Psoas muscle (tissue), 8 donors: Measurements from ENCODE around the gene ESAM. TPM values are rescaled to one million over a fixed set of nuclear protein-coding genes. Genes with fewer than 3 reads are reported as not detected.

Experiments used
- ATAC-seq, 4 donors: fragments of 200-7000 bp; cut with Tn5 transposase; one replicate each; pipeline ENCODE4 v1.9.1; 2020; ENCODE audit warnings: moderate library complexity in 3 of 4, mild to moderate bottlenecking in 2 of 4
- DNase-seq, 2 donors: peaks; one replicate each; pipeline ENCODE4 v3.0.0-alpha.2; 2020
- H3K27ac ChIP-seq: fragments of 200-600 bp; one replicate; pipeline ENCODE4 v1.8.0; 2022
- H3K27me3 ChIP-seq, 3 donors: fragments of 200-600 bp in 1 of 3; one replicate each; pipeline versions ENCODE4 v1.6.1 to v1.8.0; 2013 to 2022; ENCODE audit warnings: low read length in 2 of 3, mild to moderate bottlenecking in 2 of 3, moderate library complexity in 1 of 3; ENCODE audit not compliant: insufficient read depth in 3 of 3
- H3K36me3 ChIP-seq, 2 donors: fragments of 200-600 bp in 1 of 2; one replicate each; pipeline versions ENCODE4 v1.6.1 to v1.8.0; 2013 to 2022; ENCODE audit warnings: low read depth in 1 of 2, mild to moderate bottlenecking in 1 of 2, moderate library complexity in 1 of 2; ENCODE audit not compliant: insufficient read depth in 1 of 2
- H3K4me1 ChIP-seq: fragments of 200-600 bp; one replicate; pipeline ENCODE4 v1.8.0; 2022
- H3K4me3 ChIP-seq: fragments of 200-600 bp; one replicate; pipeline ENCODE4 v1.8.0; 2022; ENCODE audit warnings: mild to moderate bottlenecking
- H3K9me3 ChIP-seq: fragments of 200-600 bp; one replicate; pipeline ENCODE4 v1.8.0; 2022
- CTCF ChIP-seq: fragments of 200-600 bp; IDR thresholded peaks from one replicate; pipeline ENCODE4 v1.8.0; 2022; ENCODE audit warnings: antibody characterized with exemption
- WGBS, 3 donors: extraction: QIAGEN DNeasy Blood & Tissue Kit; methylation state at CpG; one replicate each; pipeline versions ENCODE4 v1.1.6 to v1.1.7; 2013; 5-methylcytosine and 5-hydroxymethylcytosine counted together
- intact Hi-C, 2 donors: fragments of 100-400 bp; cut with DNase I; formaldehyde crosslinking; loops; one replicate each; pipeline versions ENCODE4 v1.11.0 to v1.14.2; 2022
- polyA plus RNA-seq, 3 donors: library from polyadenylated mRNA; stranded (reverse); fragments of 200-250 nt; gene quantifications; one replicate each; pipeline ENCODE4 v1.2.3, GENCODE V29; 2013
- total RNA-seq, 4 donors: library from RNA; stranded (reverse); fragmentation: NEBNext Ultra II Directional in 2 of 4; extraction: Animal tissue kit (Norgen Biotek cat#: 25700) in 2 of 4; gene quantifications; one replicate each; pipeline versions ENCODE4 v1.2.1 to v1.2.4, GENCODE V29; 2021 to 2023
- donor health status: healthy with polysubstance abuse.
- donor health status: DM: no; HTN: no; CAD: no; lungs with moderate emphysema.
- donor health status: Bipolar disorder and iron deficiency.
- donor health status: healthy.
- donor health status: DM: yes; HTN: yes; CAD: no.
- donor health status: DM: no; HTN: no; CAD: no.
- donor health status: DM: no; HTN: no; CAD: no.
- donor health status: DM: yes; HTN: yes; CAD: no.

The ESAM gene
- total and polyA plus RNA-seq, 7 donors, result 18.4 to 37.2 (median 27.9) TPM

GRCh38 chr11:124751741-124752470 lies 10.2 kb downstream of the ESAM start, which contains the start of gene VSIG2:
VSIG2 (minus strand) TSS chr11:124752255; CDS start chr11:124752137, 118 bp downstream.
- TF ChIP-seq CTCF, result no peak
- H3K27ac ChIP-seq, result no peak within 1 kb of the TSS
- peaks cover 0 to 6% of the 10 kb centered on the region in 2 donors for H3K36me3 ChIP-seq
- H3K9me3 ChIP-seq, result no peaks in the 10 kb centered on the region
- DNase-seq (no peak), ATAC-seq (no peak)
- no peak within 1 kb of the TSS for H3K4me3 ChIP-seq
- 35 to 39% (median 36%) methylated on average over 31 to 42 of the region's 42 CpGs for WGBS, 3 donors
- intact Hi-C loops, result no loop called here
- peaks cover 0 to 45% (median 13%) of the 10 kb centered on the region in 3 donors for H3K27me3 ChIP-seq
- H3K4me1 ChIP-seq, result peaks cover 6% of the 10 kb centered on the region

- intact Hi-C loops, result no loop called here
- H3K27me3 ChIP-seq, result peaks cover 0 to 43% (median 13%) of the 10 kb centered on the region in 3 donors
- H3K4me3 ChIP-seq, result no peak overlapping the region
- no peaks in the 10 kb centered on the region for H3K9me3 ChIP-seq
- H3K36me3 ChIP-seq, result peaks cover 0 to 6% of the 10 kb centered on the region in 2 donors
- DNase-seq (no peak), ATAC-seq (no peak)
- H3K27ac ChIP-seq, result no peak overlapping the region
- peaks cover 7% of the 10 kb centered on the region for H3K4me1 ChIP-seq
- 40 to 59% (median 42%) methylated on average over 11 of the region's 11 CpGs for WGBS, 3 donors
- no peak for TF ChIP-seq CTCF
These were observed 10.7 kb downstream of the ESAM start for GRCh38 chr11:124751391-124751740.

GRCh38 chr11:124749912-124750311 lies 12.2 kb downstream of the ESAM start:
- TF ChIP-seq CTCF, result no peak
- no peak for DNase-seq
- intact Hi-C loops, result no loop called here
- peaks cover 12% of the 10 kb centered on the region for H3K4me1 ChIP-seq
- no peak overlapping the region for H3K27ac ChIP-seq
- no peaks in the 10 kb centered on the region for H3K9me3 ChIP-seq
- peaks cover 0 to 6% of the 10 kb centered on the region in 2 donors for H3K36me3 ChIP-seq
- 62 to 76% (median 72%) methylated on average over 1 of the region's 1 CpG for WGBS, 3 donors
- peaks cover 0 to 57% (median 20%) of the 10 kb centered on the region in 3 donors for H3K27me3 ChIP-seq
- no peak for ATAC-seq
- no peak overlapping the region for H3K4me3 ChIP-seq

- DNase-seq (no peak), ATAC-seq (peak in 1 of 4 donors; percentile 29)
- no peak for TF ChIP-seq CTCF
- H3K36me3 ChIP-seq, result peaks cover 0 to 6% of the 10 kb centered on the region in 2 donors
- intact Hi-C loops, result no loop called here
- WGBS, 3 donors, result 38 to 44% (median 41%) methylated on average over 12 of the region's 12 CpGs
- H3K9me3 ChIP-seq, result no peaks in the 10 kb centered on the region
- H3K27ac ChIP-seq, result no peak overlapping the region
- no peak overlapping the region for H3K4me3 ChIP-seq
- peaks cover 12% of the 10 kb centered on the region for H3K4me1 ChIP-seq
- peaks cover 0 to 69% (median 21%) of the 10 kb centered on the region in 3 donors for H3K27me3 ChIP-seq
These were observed 13.4 kb downstream of the ESAM start for GRCh38 chr11:124748481-124749343.
